DND-41 (cell line): ENCODE data around the gene PTPRN2.

Experiments
- CTCF ChIP-seq: IDR thresholded peaks from 2 replicates; pipeline ENCODE4 v1.5.1; 2012; ENCODE audit warnings: borderline replicate concordance, low read length, moderate library complexity, mild to moderate bottlenecking; ENCODE audit not compliant: poor library complexity, severe bottlenecking; ENCODE audit errors: extremely low read depth
- EZH2 ChIP-seq: IDR thresholded peaks from 3 replicates; pipeline ENCODE4 v1.6.1; 2012; ENCODE audit warnings: borderline replicate concordance, low read depth, mild to moderate bottlenecking, moderate library complexity, low read length, inconsistent platforms; ENCODE audit not compliant: severe bottlenecking

DNA sequence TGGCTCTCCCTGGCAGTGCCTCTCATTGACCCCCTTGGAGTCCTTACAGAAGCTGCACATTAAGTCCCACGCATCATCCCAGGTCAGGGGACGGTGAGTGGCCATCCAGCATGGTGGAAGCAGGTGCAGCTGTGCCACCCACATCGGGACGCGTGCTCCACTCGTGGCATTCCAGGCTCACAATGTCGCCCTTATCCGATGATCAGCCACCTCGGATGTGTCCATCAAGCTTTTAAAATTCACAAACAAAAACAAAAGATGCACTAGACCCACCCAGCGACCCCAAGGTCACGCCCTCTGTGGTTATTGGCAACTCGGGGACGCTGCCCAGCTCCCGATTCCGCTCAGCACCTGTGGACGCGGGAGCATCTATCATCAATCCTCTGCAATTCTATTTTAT, 530.9 kb downstream of the PTPRN2 start:
- no peak for TF ChIP-seq CTCF
- no peak for TF ChIP-seq EZH2
